ENCODE measurements around the gene BORCS5.

- TF ChIP-seq CTCF (IDR thresholded peaks at IDR 0.05), result no peak
- TF ChIP-seq REST (IDR thresholded peaks at IDR 0.05; ENCODE audit: insufficient read depth in 1 of 2, low read depth in 2 of 2, low read length in 1 of 2), result no peak
Observed at GRCh38 chr12:12427568-12427967, 70.7 kb downstream of the BORCS5 start.

Measured in Panc1 (cell line).